ENCODE measurements around the gene MLST8.
"Not testable (repeated sequence)": the region's sequence is repeated elsewhere in the genome, so short reads cannot be mapped to it uniquely, and the experiment has no call there.

The MLST8 gene

DNA sequence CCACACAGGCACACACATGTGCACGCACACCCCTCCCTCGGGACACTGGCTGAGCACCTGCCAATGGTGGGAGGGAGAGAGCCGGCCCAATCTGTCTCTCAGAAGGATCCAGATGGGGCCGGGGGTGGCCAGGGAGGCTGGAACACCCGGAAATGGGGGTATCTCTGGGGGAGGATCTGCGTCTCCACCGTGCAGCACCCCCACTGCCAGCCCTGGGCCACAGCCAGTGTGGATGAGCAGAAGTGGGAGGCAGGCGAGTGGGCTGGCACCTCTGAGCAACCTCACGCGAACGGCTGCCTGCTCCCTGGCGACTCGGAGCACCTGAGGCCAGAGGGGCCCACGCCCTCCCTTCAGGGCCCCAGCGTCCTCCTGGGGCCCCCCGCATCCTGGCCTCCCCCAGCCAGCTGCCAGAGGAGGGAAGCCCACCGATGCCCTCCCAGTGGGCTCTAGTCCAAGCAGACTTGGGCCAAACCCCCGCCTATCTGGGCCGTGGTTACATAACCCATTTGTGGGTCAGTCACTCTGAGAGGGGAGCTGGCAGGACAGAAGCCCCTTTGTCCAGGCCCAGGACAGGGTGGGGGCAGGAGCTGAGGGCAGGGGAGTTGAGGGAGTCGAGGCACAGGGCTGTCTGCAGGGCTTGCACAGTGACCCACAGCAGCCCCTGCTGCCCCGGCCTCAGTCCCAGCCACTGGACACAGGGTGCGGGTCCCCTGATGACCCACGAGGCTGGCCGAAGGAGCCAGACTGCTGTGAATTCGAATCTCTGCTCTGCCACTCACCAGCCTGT, 14.4 kb upstream of the MLST8 start:
- DNase-seq: no peak

- no peak for DNase-seq
These were observed 13.9 kb upstream of the MLST8 start for GRCh38 chr16:2191446-2191706.

DNA sequence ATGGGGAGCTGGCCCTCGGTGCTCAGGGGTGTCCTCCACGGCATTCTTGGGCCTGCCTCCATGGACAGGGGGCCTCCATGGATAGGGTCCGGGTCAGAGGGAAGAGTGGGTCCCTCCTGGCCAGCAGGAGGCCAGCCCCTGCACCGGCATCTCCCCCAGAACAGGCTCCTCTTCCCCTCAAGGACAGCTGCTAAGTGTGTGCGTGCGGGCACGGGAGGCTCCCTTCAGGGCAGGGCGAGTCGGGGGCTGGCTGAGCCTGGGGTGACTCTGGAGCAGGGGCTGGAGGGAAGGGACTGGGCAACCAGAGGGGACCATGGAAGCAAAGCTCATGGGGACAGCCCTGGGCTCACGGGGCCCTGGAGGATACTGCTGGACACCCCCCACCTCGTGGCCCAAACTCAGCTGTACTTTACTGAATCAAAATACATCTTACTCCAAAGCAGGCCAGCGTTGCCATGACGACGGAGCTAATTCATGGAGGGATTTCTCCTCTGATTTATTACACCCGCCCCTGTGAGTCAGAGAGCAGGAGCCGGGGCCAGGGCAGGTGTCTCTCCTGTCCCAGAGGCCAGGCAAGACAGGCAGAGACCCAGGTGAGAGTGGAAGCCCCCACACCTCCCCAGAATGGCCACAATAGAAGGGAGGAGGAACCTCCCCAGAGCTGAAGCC, 11.0 kb upstream of the MLST8 start:
- no peak for DNase-seq

GRCh38 chr16:2194852-2195321, 10.4 kb upstream of the MLST8 start:
- DNase-seq: peak; percentile 50

- no peak for DNase-seq
These were observed 9.7 kb upstream of the MLST8 start for GRCh38 chr16:2195322-2196161.

DNA sequence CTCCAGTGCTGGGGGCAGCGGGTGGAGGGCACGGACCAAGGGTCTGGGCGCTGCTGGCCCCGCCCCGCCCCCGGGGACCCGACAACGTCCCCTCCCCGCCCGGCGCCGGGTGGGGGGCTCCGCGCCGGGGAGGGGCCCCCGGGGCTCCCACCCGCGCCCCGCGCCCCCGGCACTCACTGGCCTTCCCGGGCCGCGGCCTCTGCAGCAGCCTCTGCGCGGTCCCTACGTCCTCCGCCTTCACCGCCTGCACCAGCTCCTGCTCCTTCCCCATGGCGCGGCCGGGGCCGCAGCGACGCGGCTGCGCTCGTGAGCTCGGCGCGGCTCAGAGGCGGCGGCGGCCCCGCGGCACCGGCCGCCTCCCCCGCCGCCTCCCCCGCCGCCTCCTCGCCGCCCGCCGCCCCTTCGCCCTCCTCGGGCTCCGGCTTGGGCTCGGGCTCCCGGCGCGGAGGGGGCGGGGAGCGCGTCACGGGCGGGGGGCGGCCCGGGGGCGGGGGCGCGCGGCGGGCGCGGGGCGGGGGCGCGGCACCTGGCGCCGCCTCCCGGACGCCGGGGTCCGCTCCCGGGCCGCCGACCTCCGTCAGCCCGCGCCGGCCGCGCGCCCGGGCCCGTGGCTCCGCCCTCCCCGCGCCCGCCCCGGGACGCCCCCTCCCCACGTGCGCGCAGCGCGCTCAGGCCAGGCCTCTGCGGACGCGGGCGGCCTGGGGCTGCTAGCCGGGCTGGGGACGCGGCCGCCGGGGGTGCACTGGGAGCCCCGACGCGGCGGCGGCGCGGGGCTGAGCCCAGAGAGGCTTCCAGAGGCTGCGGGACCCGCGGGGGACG, 8.9 kb upstream of the MLST8 start, which contains the start of gene CASKIN1:
CASKIN1 (minus strand) TSS at position 444 of the 819 bp plus-strand sequence; CDS start at position 271, 173 bp downstream.
- no peak for DNase-seq

GRCh38 chr16:2196981-2197511, 8.2 kb upstream of the MLST8 start:
- no peak for DNase-seq

GRCh38 chr16:2197765-2198164, 7.5 kb upstream of the MLST8 start:
- DNase-seq: no peak

- DNase-seq: no peak
These were observed 7.0 kb upstream of the MLST8 start for GRCh38 chr16:2198283-2198682.

DNA sequence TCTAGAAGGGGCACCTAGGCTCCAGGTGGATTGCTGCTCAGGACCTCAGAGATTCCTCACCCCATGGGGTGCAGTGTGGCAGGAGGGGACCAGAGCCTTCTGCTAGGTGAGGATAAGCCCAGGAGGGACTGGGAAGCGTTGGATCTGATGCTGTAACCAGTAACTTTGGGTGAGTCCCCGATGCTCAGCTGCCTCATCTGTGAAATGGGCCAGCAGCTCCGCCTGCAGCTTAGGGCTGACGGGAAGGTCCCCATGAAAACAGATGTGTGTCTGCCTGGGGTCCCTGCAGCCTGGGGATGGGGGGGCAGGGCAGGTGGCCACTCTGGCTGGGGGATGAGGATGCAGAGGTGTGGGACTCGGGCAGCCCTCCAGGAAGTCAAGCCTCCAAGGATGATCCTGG, 6.2 kb upstream of the MLST8 start:
- DNase-seq: no peak

- DNase-seq: no peak
These were observed 5.6 kb upstream of the MLST8 start for GRCh38 chr16:2199621-2200139.

GRCh38 chr16:2200313-2200712, 4.9 kb upstream of the MLST8 start:
- DNase-seq: no peak

GRCh38 chr16:2203119-2203688, 2.0 kb upstream of the MLST8 start:
- DNase-seq: not testable (repeated sequence)

DNA sequence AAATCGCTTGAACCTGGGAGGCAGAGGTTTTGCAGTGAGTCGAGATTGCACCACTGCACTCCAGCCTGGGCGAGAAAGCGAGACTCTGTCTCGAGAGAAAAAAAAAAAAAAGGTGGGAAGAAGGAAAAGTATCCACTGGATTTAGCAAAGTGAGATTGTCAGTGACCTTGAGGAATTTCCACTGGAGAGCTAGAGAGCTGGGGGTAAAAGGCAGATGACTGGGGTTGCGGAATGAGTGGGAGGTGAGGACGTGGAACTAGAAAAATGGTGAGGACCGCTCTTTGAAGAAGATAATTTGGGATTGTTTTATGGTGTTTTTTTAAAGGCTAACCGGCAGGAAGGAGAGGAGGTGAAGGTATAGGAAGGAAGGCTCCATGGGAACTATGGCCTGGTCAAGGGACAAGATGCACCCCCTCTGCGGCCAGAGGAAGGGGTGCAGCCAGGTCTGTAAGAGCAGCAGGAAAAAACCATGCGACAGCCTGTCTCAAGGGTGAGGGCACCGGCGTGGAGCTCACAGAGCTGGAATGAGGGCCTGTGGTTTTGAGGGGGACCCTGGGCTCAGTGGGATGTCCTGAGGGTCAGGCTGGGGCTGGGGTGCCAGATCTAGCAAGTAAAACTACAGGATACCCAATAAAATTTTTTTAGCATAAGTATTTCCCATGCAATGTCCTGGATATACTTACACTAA, 694 bp upstream of the MLST8 start:
- DNase-seq: no peak

- no peak for DNase-seq
These were observed 686 bp downstream of the MLST8 start for GRCh38 chr16:2205967-2206313.

GRCh38 chr16:2206420-2206779, 1.1 kb downstream of the MLST8 start:
- no peak for DNase-seq

DNA sequence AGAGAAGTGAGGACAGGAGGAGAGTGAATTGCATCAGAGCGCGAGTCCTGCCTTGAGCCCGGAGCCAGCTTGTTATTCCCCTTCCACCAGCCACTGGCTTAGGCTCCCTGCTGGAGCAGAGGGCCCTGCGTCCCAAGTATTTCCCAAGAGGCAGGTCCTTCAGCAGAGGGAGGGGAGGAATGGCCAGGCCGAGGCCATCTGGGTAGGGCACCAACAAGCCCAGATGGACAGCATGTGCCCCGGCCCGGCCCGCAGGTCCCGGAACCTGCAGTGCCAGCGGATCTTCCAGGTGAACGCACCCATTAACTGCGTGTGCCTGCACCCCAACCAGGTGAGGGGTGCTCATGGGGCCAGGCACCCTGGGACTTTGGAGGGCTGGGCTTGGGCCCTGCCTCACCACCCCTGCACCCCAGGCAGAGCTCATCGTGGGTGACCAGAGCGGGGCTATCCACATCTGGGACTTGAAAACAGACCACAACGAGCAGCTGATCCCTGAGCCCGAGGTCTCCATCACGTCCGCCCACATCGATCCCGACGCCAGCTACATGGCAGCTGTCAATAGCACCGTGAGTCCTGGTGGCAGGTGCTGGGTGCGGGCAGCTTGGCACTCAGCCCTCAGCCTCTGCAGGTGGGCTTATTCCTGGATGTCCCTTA, 1.7 kb downstream of the MLST8 start:
- DNase-seq: no peak

DNA sequence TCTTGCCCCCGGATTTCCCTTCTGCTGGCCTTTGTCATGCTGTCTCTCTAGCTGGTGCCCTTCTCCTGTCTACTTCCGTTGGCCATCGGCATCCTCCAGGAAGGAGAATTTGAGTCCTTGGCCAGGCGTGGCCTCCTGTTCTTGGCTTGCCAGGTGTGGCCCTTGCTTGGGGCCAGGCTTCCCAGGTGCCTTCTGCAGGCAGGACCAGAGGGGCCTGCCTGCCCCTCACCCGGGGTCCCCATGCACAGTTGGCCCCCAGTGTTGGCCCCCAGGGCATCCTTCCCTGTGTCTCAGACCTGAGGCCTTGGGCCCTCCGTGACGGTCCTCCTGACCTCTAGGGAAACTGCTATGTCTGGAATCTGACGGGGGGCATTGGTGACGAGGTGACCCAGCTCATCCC, 2.6 kb downstream of the MLST8 start:
- DNase-seq: no peak

DNA sequence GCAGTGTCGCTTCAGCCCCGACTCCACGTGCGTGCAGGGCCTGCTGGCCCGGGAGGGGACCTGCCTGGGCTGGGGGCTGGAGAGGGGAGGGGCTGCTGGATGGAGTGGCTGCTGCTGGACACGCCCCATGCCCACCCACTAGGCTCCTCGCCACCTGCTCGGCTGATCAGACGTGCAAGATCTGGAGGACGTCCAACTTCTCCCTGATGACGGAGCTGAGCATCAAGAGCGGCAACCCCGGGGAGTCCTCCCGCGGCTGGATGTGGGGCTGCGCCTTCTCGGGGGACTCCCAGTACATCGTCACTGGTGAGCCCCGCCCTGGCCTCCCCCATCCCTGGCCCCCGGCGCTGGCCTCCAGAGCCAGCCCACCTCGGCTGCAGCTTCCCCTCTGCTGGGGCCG, 3.1 kb downstream of the MLST8 start:
- no peak for DNase-seq

- no peak for DNase-seq
These were observed 3.5 kb downstream of the MLST8 start for GRCh38 chr16:2208772-2209171.
